HFF-Myc (cell line): ENCODE measurements around the gene C19orf81.
A peak's percentile ranks its signal among the peaks of the same experiment; 100 is the strongest.

Source experiments
- DNase-seq: peaks from one replicate; pipeline ENCODE4 v3.0.0-alpha.2; 2011; ENCODE audit warnings: low read depth; ENCODE audit errors: extremely low read depth
- H3K4me3 ChIP-seq: replicated peaks from 2 replicates; pipeline ENCODE4 v1.5.1; 2011; ENCODE audit warnings: low read depth, mild to moderate bottlenecking, control low read depth, low read length
- CTCF ChIP-seq: IDR thresholded peaks from 2 replicates; pipeline ENCODE4 v1.5.1; 2012; ENCODE audit warnings: mild to moderate bottlenecking, low read depth, low read length, control low read depth; ENCODE audit errors: missing control alignments

C19orf81 gene

GRCh38 chr19:50670102-50670380 lies 20.8 kb downstream of the C19orf81 start:
- no peak for DNase-seq
- no peak overlapping the region for H3K4me3 ChIP-seq
- no peak for TF ChIP-seq CTCF

- H3K4me3 ChIP-seq = no peak overlapping the region
- DNase-seq = no peak
- no peak for TF ChIP-seq CTCF
Observed at GRCh38 chr19:50673118-50673517, 23.9 kb downstream of the C19orf81 start.

GRCh38 chr19:50676625-50677197 lies 27.5 kb downstream of the C19orf81 start:
- no peak for TF ChIP-seq CTCF
- H3K4me3 ChIP-seq = no peak overlapping the region
- DNase-seq = no peak

- H3K4me3 ChIP-seq = no peak overlapping the region
- DNase-seq = no peak
- no peak for TF ChIP-seq CTCF
Observed at GRCh38 chr19:50677636-50678035, 28.4 kb downstream of the C19orf81 start.

- TF ChIP-seq CTCF = no peak
- no peak for DNase-seq
- H3K4me3 ChIP-seq = no peak overlapping the region
Observed at GRCh38 chr19:50678323-50678722, 29.1 kb downstream of the C19orf81 start.

- peak; percentile 31 for DNase-seq
- TF ChIP-seq CTCF = no peak
- no peak overlapping the region for H3K4me3 ChIP-seq
Observed at GRCh38 chr19:50679177-50680125, 30.2 kb downstream of the C19orf81 start.
